A673 (cell line): ENCODE measurements around the gene CABLES1. TPM values are rescaled to one million over a fixed set of nuclear protein-coding genes. Genes with fewer than 3 reads are reported as not detected.

Experiments used
- BruUV-seq: library from RNA; stranded (reverse); fragments of 400-500 nt; replicated peaks from 2 replicates; lab custom pipeline; 2021; lab: Mats Ljungman, UMichigan
- CTCF ChIA-PET: fragments of 300-600 bp; sonication (Branson Sonifier 250); formaldehyde crosslinking; loops from one replicate; lab custom pipeline; 2022; ENCODE audit warnings: antibody characterized with exemption; lab: Charles Lee
- POLR2A ChIA-PET: fragments of 300-600 bp; sonication (Branson Sonifier 250); formaldehyde crosslinking; loops from one replicate; lab custom pipeline; 2022; ENCODE audit warnings: antibody characterized with exemption; ENCODE audit not compliant: low non-redundant PET; lab: Charles Lee
- DNase-seq: peaks from one replicate; pipeline ENCODE4 v3.0.0-alpha.2; 2015; ENCODE audit warnings: low spot score
- H3K27ac ChIP-seq: fragments of 200-600 bp; sonication (generic); 2 replicates; pipeline ENCODE4 v1.5.1; 2016; ENCODE audit warnings: mixed run types, low read depth, mild to moderate bottlenecking, mixed read lengths, antibody characterized with exemption, low read length; ENCODE audit not compliant: poor library complexity, severe bottlenecking
- H3K27me3 ChIP-seq: fragments of 200-600 bp; sonication (generic); replicated peaks from 2 replicates; pipeline ENCODE4 v1.6.1; 2017; ENCODE audit warnings: mixed run types, low read depth, mild to moderate bottlenecking, mixed read lengths, antibody characterized with exemption, low read length; ENCODE audit not compliant: insufficient read depth, poor library complexity
- H3K36me3 ChIP-seq: fragments of 200-600 bp; sonication (generic); 2 replicates; pipeline ENCODE4 v1.6.1; 2016; ENCODE audit warnings: mixed run types, mild to moderate bottlenecking, mixed read lengths, antibody characterized with exemption, low read length; ENCODE audit not compliant: insufficient read depth, poor library complexity, severe bottlenecking
- H3K4me1 ChIP-seq: fragments of 200-600 bp; sonication (generic); 2 replicates; pipeline ENCODE4 v1.6.1; 2017; ENCODE audit warnings: mixed run types, mild to moderate bottlenecking, mixed read lengths, antibody characterized with exemption, low read length; ENCODE audit not compliant: insufficient read depth, poor library complexity, severe bottlenecking
- H3K4me3 ChIP-seq: fragments of 200-600 bp; sonication (generic); 2 replicates; pipeline ENCODE4 v1.5.1; 2016; ENCODE audit warnings: low read depth, mixed run types, mild to moderate bottlenecking, mixed read lengths, low read length; ENCODE audit not compliant: poor library complexity, severe bottlenecking
- H3K9me3 ChIP-seq: fragments of 200-600 bp; sonication (generic); 2 replicates; pipeline ENCODE4 v1.6.1; 2016; ENCODE audit warnings: mixed run types, low read depth, mild to moderate bottlenecking, mixed read lengths, antibody characterized with exemption, low read length; ENCODE audit not compliant: poor library complexity, severe bottlenecking
- EZH2 ChIP-seq: fragments of 200-600 bp; sonication (generic); IDR thresholded peaks from 2 replicates; pipeline ENCODE4 v1.6.1; 2017; ENCODE audit warnings: borderline replicate concordance, low read depth, mild to moderate bottlenecking, mixed read lengths, antibody characterized with exemption, low read length; ENCODE audit not compliant: poor library complexity, severe bottlenecking
- intact Hi-C: fragments of 100-400 bp; cut with micrococcal nuclease; formaldehyde crosslinking; loops from one replicate; pipeline ENCODE4 v1.10.0; 2022; ENCODE audit not compliant: unreplicated experiment
- total RNA-seq: library from RNA; stranded (reverse); gene quantifications from 2 replicates; pipeline ENCODE4 v1.2.3, GENCODE V29; 2021
- TF ChIP-seq, protein P1 (sequence below): fragments of 300-800, 200-600 bp; sonication (generic); conservative IDR thresholded peaks from 2 replicates; pipeline ENCODE4 v1.5.1; 2017; ENCODE audit warnings: low read depth, mild to moderate bottlenecking, antibody characterized with exemption, low read length, moderate library complexity, mixed read lengths

Gene CABLES1
- total RNA-seq, 1 experiment from 2014 or later, result 7.2 TPM

DNA sequence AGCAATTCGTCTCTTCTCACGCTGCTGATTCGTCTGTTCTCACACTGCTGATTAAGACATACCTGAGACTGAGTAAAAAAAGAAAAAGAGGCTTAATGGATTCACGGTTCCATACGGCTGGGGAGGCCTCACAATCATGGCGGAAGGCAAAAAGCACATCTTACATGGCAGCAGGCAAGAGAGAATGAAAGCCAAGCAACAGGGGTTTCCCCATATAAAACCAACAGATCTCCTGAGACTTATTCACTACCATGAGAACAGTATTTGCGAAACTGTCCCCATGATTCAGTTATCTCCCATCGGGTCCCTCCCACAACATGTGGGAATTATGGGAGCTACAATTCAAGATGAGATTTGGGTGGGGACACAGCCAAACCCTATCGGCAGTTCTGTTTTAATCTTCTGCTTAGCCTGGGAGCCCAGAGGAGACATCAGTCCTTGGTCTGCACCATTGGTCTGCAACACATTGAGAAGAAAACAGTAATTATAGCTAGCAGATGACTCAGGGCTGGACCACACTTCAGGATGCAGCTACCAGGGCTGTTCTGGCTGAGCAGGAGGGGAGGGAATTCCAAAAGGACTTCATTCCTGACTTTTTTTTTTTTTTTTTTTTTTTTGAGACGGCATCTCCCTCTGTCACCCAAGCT, 69.4 kb downstream of the CABLES1 start:
- BruUV-seq, result no TSS peak
- Histone ChIP-seq H3K9me3 (no peaks in the 10 kb centered on the region), H3K27me3 (no peaks in the 10 kb centered on the region), H3K36me3 (no peaks in the 10 kb centered on the region), H3K27ac (no peak overlapping the region), H3K4me3 (no peak overlapping the region), H3K4me1 (no peaks in the 10 kb centered on the region)
- TF ChIP-seq EZH2, result no peak
- TF ChIP-seq, protein P1, sequence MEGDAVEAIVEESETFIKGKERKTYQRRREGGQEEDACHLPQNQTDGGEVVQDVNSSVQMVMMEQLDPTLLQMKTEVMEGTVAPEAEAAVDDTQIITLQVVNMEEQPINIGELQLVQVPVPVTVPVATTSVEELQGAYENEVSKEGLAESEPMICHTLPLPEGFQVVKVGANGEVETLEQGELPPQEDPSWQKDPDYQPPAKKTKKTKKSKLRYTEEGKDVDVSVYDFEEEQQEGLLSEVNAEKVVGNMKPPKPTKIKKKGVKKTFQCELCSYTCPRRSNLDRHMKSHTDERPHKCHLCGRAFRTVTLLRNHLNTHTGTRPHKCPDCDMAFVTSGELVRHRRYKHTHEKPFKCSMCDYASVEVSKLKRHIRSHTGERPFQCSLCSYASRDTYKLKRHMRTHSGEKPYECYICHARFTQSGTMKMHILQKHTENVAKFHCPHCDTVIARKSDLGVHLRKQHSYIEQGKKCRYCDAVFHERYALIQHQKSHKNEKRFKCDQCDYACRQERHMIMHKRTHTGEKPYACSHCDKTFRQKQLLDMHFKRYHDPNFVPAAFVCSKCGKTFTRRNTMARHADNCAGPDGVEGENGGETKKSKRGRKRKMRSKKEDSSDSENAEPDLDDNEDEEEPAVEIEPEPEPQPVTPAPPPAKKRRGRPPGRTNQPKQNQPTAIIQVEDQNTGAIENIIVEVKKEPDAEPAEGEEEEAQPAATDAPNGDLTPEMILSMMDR, result no peak
- intact Hi-C loops, result loop anchor here (5.0 kb wide), 1 partner anchor 47 kb away; no protein-coding TSS in a partner anchor
- ChIA-PET POLR2A (no interaction called here), CTCF (interaction anchor here (0.5 to 0.6 kb wide), 2 partner anchors 179 to 1151 kb away, joined by 3 to 7 read pairs; no protein-coding TSS in a partner anchor)
- no peak for DNase-seq

- CTCF ChIA-PET, result no interaction called here
These were observed 70.7 kb downstream of the CABLES1 start for GRCh38 chr18:23205980-23206379.

GRCh38 chr18:23207191-23207955, 72.1 kb downstream of the CABLES1 start:
- no TSS peak for BruUV-seq
- H3K4me3 ChIP-seq, result no peak overlapping the region
- H3K27ac ChIP-seq, result no peak overlapping the region
- POLR2A ChIA-PET, result no interaction called here
- H3K27me3 ChIP-seq, result no peaks in the 10 kb centered on the region
- no peaks in the 10 kb centered on the region for H3K36me3 ChIP-seq
- H3K9me3 ChIP-seq, result no peaks in the 10 kb centered on the region
- DNase-seq, result no peak
- no peak for TF ChIP-seq EZH2
- TF ChIP-seq, protein P1, result peak; percentile 66
- intact Hi-C loops, result loop anchor here (5.0 kb wide), 1 partner anchor 50 kb away; no protein-coding TSS in a partner anchor
- CTCF ChIA-PET, result interaction anchor here (0.6 kb wide), 2 partner anchors 16 to 20 kb away, joined by 4 to 5 read pairs; no protein-coding TSS in a partner anchor
- no peaks in the 10 kb centered on the region for H3K4me1 ChIP-seq

More at GRCh38 chr18:23205980-23206379, 70.7 kb downstream of the CABLES1 start:
- BruUV-seq, result no TSS peak
- TF ChIP-seq, protein P1, result no peak
- no peak for TF ChIP-seq EZH2
- no peak for DNase-seq
- Histone ChIP-seq H3K36me3 (no peaks in the 10 kb centered on the region), H3K4me3 (no peak overlapping the region), H3K27ac (no peak overlapping the region), H3K9me3 (no peaks in the 10 kb centered on the region), H3K27me3 (no peaks in the 10 kb centered on the region), H3K4me1 (no peaks in the 10 kb centered on the region)
- intact Hi-C loops, result loop anchor here (5.0 kb wide), 1 partner anchor 49 kb away; no protein-coding TSS in a partner anchor
- POLR2A ChIA-PET, result no interaction called here
